ENCODE results near the gene FAM210A.
A peak's percentile ranks its signal among the peaks of the same experiment; 100 is the strongest.
"Not testable (repeated sequence)": the region's sequence is repeated elsewhere in the genome, so short reads cannot be mapped to it uniquely, and the experiment has no call there.

The FAM210A gene, protein sequence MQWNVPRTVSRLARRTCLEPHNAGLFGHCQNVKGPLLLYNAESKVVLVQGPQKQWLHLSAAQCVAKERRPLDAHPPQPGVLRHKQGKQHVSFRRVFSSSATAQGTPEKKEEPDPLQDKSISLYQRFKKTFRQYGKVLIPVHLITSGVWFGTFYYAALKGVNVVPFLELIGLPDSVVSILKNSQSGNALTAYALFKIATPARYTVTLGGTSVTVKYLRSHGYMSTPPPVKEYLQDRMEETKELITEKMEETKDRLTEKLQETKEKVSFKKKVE

DNA sequence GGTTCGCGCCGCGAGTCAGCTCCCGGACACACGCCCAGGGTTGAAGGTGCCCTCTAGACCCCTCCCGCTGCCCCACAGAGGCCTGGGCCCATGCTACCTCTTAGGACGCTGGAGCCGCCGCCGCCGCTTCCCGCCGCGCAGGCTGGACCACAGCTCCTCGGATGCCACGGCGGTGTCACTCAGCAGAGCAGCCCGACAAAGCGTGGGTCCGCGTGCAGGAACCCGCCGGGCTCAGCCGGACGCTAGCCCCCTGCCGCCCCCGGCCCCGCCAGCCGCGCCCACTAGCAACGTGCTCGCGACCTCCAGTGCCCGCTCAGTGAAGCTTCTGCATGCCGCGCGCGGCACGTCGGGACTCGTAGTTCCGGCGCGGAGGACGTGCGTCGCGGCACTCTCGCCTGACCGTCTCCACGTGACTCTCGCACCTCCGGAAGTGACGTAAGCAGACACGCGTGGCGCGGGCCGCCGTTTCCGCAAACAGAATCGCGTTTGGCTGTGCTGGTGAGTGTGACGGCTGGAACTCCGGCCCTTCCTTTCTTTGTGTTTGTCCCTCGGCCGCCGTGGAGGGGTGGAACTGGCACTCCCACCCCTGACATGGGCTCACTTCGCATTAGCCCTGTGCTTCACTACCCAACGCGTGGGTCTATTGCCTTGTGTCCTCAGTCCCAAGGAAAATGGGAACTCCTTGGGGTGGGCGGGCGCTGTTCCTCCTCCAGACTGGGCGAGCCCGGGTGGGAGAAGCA lies at the start of gene FAM210A, which contains the start of gene RNMT:
Gene FAM210A, minus strand, starts transcription at position 327 of the 740 bp plus-strand sequence. CDS start 44,481 bp downstream, outside the sequence.
Gene RNMT, plus strand, starts transcription at position 442 of the 740 bp plus-strand sequence. CDS start 4,845 bp downstream, outside the sequence.
- peak; percentile 99 for DNase-seq

DNA sequence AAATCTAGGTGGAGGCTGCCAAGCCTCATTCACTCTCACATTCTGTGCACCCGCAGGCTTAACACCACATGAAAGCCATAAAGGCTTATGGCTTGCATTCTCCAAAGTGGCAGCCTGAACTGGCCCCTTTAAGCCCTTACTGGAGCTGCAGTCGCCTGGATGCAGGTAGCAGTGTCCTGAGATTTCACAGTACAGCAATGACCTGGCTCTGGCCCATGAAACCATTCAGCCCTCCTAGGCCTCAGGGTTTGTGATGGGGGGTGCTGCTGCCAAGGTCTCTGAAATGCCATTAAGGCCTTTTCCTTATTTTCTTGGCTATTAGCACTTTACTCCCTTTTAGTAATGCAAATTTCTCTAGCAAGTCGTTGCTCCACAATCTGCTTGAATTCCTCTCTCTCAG lies 48.7 kb upstream of the FAM210A start:
- DNase-seq = no peak

DNA sequence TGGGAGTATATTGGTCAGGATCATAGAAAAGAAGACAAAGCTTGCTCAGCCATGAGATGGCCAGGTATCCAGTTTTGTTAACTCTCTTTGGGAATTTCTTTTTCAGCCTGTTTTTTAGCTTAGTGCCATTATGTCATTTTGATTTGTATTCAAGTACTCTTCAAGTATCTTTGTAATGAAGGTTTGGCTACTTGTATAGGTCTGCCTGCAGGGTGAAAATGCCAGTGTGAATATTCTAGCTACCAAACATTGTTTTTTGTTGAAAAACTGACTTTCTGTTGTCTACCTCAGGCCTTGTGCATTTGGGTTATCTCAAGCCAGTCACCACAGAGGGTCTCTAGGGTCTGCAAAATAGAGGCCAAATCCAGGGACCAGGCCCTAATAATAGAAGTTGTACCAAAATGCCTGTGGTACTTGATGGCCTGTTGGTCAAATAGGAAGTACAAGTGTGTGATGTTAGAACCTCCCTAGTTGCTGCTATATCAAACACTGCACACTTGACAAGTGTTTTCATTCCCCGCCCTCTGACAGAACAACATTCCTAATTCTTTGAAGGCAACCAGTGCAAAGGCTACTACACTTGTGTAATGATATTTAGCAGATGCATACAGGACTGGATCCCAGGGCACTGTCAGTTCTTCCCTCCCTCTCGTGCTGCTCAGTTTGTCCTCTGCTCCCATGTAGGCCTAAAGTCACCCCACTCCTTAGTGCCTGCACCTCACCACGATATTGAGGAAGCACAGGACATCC lies 36.5 kb upstream of the FAM210A start:
- DNase-seq = no peak

DNA sequence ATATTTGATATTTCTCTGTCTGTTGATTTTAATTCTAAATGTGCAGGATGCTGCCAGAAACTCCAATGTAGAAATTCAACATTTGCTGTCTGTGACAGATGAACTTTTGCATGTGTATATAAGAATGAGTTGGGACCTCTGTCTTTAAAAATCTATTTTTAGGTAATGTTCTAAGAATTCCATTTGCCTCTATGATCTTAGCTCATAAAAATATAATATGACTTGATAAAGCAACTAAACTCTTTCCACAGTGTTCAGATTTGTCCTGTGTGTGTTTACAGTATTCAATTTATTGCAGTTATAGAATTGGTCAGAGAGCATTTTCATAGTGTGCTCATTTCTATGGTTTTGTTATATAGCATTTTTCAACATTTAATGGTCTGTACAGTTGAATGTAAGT lies 33.7 kb upstream of the FAM210A start:
- DNase-seq = no peak

DNA sequence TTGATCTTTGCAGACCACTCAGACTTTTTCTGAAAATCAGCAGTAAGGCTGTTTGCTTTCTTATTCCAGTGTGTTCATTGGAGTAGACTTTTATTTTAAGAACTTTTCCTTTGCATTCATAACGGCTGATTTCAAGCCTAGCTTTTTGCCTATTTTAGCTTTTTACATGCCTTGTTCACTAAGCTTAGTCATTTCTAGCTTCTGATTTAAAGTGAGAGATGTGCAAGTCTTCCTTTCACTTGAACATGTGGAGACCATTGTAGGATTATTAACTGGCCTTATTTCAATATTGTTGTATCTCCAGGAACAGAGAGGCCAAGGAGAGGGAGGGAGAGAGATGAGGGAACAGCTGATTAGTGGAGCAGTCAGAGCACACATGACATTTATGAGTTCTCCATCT lies 32.3 kb upstream of the FAM210A start:
- no peak for DNase-seq

DNA sequence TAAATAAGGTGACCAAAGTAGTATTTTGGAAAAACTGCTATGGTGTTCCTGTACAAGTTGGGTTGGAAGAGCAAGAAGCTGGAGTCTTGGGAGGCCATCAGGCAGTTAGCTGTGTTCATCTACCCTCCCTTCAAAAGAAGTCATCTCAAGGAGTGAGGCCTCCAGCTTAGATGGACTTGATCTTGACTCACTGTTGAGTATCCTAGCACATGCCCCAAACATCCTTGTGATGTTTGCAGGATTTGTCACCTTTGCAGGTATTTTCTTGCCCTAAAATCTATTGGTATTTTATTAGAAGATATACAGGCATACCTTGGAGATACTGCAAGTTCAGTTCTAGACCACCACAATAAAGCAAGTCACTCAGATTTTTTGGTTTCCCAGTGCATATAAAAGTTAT lies 30.3 kb upstream of the FAM210A start:
- no peak for DNase-seq

DNA sequence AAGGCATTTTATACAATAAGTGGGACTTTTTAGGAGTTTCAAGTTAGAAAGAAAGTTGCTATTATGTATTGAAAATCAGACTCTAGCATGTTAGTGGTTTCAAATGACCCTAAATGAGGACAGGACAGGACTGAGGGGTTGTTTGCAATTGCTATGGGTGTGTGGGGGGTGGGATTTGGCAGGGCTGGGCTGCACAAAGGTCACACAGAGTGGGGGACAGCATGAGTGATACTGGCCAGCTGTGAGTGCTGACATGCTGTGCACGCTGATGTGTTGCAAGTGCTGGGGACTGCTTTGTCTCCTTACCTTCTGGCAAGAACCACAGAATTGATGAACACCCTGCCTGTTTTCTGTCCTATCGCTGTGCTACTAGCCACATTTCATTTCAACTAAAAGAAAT lies 29.9 kb upstream of the FAM210A start:
- no peak for DNase-seq

DNA sequence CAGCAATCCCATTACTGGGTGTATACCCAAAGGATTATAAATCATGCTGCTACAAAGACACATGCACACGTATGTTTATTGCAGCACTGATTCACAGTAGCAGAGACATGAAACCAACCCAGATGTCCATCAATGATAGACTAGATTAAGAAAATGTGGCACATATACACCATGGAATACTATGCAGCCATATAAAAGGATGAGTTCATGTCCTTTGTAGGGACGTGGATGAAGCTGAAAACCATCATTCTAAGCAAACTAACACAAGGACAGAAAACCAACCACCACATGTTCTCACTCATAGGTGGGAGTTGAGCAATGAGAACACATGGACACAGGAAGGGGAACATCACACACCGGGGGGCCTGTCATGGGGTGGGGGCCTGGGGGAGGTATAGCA lies 25.2 kb upstream of the FAM210A start:
- not testable (repeated sequence) for DNase-seq

DNA sequence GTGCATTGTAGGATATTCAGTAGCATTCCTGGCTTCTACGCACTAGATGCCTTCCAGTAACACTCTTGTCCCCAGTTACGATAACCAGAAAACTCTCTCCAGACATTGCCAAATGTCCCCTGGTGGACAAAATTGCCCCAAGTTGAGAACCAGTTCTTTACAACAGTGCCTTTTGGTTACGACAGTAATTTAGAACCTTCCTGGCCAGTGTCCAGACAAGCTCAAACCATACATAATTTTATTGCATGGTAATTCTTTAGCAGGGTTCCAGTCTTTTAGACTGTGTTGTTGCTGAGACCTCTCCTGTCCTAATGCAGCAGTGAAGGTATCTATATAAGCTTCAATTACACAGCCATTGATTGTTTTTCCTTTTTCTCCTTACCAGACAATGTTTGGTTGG lies 20.3 kb upstream of the FAM210A start:
- no peak for DNase-seq

DNA sequence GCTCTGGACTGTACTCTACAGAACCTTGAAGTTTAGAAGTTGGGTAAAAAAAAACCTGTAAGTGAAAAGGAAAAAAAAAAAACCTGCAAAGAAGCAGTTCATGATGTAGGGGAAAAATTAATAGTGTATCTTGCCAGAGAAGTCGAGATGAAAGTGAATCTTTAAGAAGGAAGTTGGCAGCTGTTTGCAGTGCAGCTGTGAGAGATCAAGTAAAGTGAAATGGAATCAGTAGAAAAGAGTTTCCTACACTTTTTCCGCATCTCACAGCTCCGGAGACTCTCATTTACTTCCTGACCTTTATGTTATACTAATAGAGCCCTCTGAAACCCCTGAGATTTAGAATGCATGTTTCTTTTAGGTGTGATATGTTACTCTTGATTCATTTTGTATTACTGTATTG lies 19.3 kb upstream of the FAM210A start:
- DNase-seq = no peak

DNA sequence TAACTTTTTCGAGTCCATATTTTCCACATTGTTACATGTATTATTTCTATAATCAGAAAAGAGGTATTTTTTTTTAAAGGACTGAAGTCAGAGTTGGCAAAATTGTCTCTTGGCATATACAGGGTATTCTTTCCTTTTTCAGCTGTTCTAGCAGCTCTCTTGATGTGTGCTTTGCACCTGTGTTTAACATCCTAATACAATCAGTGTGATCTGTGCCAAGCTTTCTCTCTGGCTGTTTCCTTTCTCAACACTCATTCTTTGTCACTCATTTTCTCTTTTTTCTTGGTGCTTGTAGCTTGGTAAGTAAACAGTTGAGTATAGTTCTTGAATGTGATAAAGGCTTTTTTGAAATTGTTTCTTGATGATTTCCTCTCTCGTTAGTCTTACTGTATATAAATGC lies 9.3 kb upstream of the FAM210A start:
- DNase-seq = no peak

DNA sequence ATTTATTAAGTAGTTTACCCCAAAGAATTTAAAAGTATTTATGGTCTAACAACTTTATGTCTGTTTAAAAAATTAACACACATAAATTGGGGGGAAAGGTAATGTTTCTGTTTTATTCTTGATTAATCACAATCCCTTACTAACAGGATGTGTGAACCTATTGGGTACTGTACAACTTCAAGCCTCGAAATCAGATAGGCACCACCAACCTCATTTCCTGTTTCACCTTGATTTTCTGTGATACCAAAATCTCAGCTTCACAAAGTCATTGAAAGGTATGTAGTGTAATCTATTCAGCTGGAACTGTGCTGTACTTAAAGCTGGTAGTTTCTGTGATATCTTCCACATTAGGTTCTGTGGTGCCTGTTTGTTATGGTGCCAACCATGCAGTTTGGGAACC lies 4.1 kb upstream of the FAM210A start:
- DNase-seq = no peak

DNA sequence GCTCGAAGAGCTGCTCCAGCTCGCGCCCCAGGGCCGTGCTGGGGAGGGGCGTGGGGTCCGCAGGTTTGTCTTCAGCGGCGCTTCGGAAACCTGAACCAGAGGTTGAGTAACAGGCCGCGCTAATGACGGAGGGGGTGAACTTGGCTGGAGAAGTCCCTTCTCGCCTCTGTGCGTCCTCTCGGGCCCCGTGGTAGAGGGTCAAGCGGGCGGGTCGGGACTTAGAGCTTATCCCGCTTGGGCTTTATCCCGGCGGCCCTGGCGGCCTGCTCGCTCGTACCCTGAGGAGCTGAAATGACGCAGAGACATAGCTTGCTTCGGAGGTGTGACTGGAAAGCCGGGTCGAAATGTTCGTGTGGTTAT lies 594 bp upstream of the FAM210A start:
- peak; percentile 48 for DNase-seq

DNA sequence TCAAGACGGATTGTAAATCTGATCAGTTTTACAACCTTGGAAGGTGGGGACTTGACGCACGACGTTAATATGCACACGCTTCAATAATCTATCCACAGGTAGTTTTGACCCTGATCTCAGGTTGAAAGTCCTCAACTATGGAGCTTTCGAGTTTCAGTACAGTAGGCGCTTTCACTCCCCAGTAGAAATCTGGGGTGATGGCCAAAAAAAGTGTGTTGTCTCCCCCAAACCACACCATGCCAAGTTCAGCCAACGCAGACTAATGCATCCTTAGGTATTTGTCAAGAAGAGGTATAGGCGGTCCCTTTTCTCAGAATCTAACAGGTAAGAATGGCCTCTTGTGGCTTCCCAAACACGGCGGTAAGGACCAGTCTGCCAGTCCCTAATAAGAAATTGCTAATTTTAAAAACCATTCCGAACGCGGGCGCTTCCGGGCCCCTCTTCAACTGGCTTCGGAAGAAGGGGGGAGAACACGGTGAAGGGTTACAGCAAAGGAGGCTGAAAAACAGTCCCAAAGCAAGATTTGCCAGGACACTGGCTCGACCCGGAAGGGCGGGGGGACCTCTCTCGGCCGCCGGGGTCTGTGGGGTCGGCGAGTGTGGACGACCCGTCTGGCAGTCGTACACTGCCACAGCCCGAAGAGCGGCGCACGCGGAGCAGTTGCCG lies 659 bp downstream of the FAM210A start:
- DNase-seq = peak; percentile 51

DNA sequence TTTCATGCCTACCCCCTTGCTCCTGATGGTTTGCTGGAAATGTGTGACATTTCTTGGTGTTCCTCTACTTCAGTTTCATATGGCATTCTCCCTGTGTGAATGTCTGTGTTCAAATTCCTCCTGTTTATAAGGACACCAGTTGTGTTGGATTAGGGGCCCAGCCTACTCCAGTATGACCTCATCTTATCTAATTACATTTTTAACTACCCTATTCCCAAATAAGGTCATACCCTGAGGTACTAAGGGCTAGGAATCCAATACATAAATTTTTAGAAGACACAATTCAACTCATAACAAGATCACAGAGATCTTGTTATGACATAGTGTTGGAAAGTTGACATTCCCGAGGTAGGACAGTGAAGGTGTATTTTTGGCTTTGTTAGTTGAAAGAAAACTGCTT lies 5.5 kb downstream of the FAM210A start:
- DNase-seq = no peak

DNA sequence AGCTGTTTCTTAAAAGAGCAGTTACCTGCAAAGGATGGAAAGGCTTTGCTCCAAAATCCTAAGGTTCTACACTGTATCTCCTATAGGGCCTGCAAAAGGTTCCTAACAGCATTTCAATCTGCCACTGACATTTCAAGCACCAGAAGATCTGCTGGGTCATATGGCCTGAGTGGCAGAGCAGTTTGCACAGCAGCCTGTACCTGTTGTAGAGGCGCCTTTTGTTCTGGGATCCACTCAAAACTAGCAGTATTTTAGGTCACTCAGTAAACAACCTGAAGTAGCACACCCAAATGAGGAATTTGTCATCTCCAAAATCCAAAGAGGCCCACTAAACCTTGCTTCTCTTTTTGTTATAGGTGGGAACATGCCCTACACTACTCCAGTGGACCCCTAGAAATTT lies 6.2 kb downstream of the FAM210A start:
- DNase-seq = no peak

DNA sequence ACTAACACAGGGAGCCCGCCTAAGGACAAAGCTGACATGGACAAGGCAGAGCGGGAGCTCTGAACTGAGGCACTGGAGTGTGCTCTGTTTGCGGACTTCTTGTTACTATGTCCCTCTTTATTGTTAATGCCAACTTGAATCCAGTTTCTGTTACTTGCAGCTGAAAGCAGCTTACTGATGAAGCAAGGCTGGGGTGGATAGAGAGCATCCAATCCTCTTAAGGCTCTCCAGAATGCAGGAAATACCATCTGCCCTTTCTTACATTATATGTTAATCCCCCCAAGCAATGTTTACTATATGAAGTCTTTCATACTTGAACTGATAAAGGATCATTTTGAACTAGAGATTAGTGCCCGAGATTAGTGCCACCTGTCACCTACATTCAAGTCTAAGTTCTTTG lies 9.4 kb downstream of the FAM210A start:
- DNase-seq = no peak

DNA sequence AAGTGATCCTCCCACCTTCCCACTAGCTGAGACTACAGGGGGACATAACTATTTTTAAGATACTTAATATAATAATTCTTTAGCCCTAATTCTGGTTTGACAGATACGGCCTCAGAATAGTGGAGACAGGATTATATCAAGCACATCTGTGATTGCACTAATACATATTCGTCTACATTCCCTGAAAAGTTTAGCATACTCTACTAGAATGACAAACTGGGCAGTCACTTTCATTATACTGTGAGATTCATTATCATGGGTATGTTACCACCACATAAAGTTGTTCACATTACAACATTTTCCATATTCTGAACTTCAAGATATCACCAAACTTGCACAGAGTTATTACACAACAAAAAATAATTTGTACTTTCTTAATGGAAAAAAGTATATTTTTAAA lies 11.0 kb downstream of the FAM210A start:
- no peak for DNase-seq

DNA sequence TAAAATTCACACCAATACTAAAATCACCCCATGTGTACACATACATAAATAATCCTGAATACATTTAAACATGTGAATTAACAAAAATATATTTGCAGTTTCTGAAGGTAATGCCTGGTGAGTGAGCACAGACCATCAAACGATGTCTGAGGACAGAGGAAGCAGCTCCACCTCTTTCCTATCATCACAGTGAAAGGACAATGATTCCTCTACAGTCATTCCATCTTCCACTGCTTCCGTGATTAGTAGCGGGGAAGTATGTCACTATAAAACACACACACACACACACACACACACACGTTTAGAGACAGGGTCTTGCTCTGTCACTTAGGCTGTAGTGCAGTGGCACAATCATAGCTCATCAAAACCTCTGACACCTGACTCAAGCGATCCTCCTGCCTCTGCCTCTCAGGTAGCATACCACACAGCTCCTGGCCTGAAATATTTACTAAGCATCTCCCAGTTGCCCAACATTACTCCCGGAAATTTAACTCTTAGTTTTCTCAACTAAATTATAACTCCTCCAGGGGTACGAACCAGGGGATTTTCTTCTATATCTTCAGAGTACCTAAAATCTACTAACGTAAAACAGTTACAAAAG lies 12.8 kb downstream of the FAM210A start:
- DNase-seq = no peak

DNA sequence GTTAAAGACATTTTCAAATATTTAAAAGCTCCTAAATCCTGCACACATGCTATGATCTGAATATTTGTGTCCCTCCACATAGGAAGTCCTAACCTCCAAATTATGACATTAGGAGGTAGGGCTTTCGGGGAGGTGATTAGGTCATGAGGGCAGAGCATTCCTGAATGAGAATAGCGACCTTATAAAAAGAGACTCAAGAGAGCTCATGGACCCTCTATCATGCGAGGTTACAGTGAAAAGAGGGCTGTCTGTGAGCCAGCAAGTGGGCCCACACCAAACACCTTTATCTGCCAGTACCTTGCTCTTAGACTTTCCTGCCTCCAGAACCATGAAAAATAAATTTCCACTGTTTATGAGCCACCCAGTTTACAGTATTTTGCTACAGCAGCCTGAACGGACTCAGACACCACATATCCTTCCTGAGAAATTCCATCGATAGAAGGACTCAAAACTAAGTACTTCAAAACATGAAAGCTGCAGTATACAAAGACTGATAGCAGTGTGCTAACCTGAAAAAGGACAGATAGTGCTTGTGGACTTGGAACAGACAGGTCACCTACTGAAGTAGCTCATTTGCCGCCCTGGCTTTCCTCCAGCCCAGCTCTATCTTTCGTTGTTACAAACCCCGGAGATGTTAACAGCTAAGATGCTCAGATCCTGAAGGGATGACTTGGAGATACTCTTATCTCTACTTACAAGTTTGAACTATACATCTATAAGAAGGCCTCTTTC lies 13.8 kb downstream of the FAM210A start:
- no peak for DNase-seq

DNA sequence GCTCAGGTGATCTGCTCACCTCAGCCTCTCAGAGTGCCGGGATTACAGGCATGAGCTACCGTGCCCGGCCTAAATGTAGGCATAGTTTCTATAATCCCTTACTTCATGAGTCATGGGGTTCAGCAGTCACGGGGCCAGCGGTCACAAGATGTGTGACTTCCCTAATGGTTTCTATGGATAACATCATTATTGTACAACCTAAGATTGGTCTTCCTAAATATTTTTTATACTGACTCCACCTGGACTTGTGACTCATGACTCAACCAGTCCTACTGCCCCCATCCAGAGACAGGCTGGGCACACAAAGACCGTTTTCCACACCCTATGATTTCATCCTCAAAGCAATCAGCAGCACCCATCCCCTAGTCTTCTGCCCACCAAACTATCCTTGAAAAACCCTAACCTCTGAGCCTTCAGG lies 15.9 kb downstream of the FAM210A start:
- DNase-seq = no peak

DNA sequence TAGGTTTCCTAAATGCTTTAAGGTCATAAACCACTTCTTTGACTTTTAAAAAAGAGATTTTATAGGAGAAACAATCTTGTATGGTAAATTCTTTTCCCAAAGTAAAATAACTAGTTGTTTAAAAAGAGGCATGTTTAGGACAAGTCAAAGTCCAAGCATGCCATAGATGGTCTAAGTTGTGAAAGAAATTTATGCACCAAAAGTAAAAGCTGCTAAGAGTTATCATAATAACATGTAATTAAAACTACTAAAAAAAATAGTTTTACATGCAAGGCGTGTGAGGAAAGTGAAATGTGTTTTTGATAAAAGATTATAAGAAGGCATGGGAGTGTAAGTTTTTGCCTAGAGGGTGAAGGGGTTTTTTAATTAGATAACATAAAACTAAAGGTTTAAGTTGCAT lies 22.5 kb downstream of the FAM210A start:
- DNase-seq = peak; percentile 6

All from RPMI8226 (cell line).